GM12873 (cell line): ENCODE results near the gene MACC1.

Experiments
- CTCF ChIP-seq: IDR thresholded peaks from 2 replicates; pipeline ENCODE4 v1.5.1; 2012; ENCODE audit warnings: low read depth, mild to moderate bottlenecking, moderate library complexity, low read length, control low read depth; ENCODE audit not compliant: insufficient read depth; ENCODE audit errors: missing control alignments

Gene MACC1

GRCh38 chr7:20151708-20152456 lies 65.3 kb downstream of the MACC1 start:
- TF ChIP-seq CTCF, result no peak

GRCh38 chr7:20146451-20146850 lies 70.7 kb downstream of the MACC1 start:
- TF ChIP-seq CTCF, result no peak

GRCh38 chr7:20144801-20145200 lies 72.4 kb downstream of the MACC1 start:
- TF ChIP-seq CTCF, result no peak

- no peak for TF ChIP-seq CTCF
Observed at GRCh38 chr7:20141666-20142065, 75.5 kb downstream of the MACC1 start.

- TF ChIP-seq CTCF, result no peak
Observed at GRCh38 chr7:20141002-20141345, 76.2 kb downstream of the MACC1 start.

GRCh38 chr7:20140291-20141001 lies 76.7 kb downstream of the MACC1 start:
- no peak for TF ChIP-seq CTCF

- no peak for TF ChIP-seq CTCF
Observed at GRCh38 chr7:20136647-20137046, 80.5 kb downstream of the MACC1 start.
